WTC11 (cell line): ENCODE data around the gene LYVE1.

Source experiments
- ESRRA ChIP-seq: sonication (generic); formaldehyde crosslinking; IDR thresholded peaks from 2 replicates; pipeline ENCODE4 v1.8.1; 2022; ENCODE audit warnings: mild to moderate bottlenecking, missing genetic modification reagents, borderline replicate concordance
- FOXJ3 ChIP-seq: sonication (generic); formaldehyde crosslinking; IDR thresholded peaks from 2 replicates; pipeline ENCODE4 v1.9.0; 2021; ENCODE audit warnings: missing genetic modification reagents, mild to moderate bottlenecking, borderline replicate concordance
- JUN ChIP-seq: sonication (generic); formaldehyde crosslinking; IDR thresholded peaks from 2 replicates; pipeline ENCODE4 v1.8.0; 2023; ENCODE audit warnings: mild to moderate bottlenecking, missing genetic modification reagents
- TCF7 ChIP-seq: sonication (generic); formaldehyde crosslinking; IDR thresholded peaks from 2 replicates; pipeline ENCODE4 v1.8.0; 2022; ENCODE audit warnings: mild to moderate bottlenecking, low read depth, missing genetic modification reagents, moderate library complexity
- TF ChIP-seq, protein P1 (sequence below): fragments of 200-600 bp; IDR thresholded peaks from 2 replicates; pipeline ENCODE4 v1.8.0; 2022; ENCODE audit warnings: antibody characterized with exemption
- TF ChIP-seq, protein P2 (sequence below): sonication (generic); formaldehyde crosslinking; IDR thresholded peaks from 2 replicates; pipeline ENCODE4 v1.8.0; 2022; ENCODE audit warnings: missing genetic modification reagents
- TF ChIP-seq, protein P3 (sequence below): sonication (generic); formaldehyde crosslinking; conservative IDR thresholded peaks from 2 replicates; pipeline ENCODE4 v1.8.1; 2022; ENCODE audit warnings: mild to moderate bottlenecking, missing genetic modification reagents
- TF ChIP-seq, protein P4 (sequence below): sonication (generic); formaldehyde crosslinking; IDR thresholded peaks from 2 replicates; pipeline ENCODE4 v1.8.0; 2022; ENCODE audit warnings: mild to moderate bottlenecking, missing genetic modification reagents

DNA sequence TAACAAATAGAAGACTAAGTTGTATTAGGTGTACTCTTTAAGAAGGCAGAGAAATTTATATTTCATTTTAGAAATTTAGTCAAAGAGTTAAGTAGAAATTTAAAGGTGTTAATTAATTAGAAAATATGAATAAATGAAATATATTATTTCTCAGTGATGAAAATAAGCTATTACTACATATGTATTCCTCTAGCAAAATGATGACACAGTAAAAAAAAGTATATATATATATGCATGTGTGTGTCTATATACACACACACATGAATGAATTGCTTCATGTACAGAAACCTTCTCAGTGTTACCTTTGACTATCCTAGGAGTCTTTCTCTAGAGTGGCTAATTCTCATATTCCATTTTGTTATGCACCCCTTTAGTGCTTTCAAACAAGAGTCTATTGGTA lies 35.1 kb downstream of the LYVE1 start:
- no peak for TF ChIP-seq JUN (CRISPR knock-in tag)
- no peak for TF ChIP-seq ESRRA (CRISPR knock-in tag)
- TF ChIP-seq, protein P1, sequence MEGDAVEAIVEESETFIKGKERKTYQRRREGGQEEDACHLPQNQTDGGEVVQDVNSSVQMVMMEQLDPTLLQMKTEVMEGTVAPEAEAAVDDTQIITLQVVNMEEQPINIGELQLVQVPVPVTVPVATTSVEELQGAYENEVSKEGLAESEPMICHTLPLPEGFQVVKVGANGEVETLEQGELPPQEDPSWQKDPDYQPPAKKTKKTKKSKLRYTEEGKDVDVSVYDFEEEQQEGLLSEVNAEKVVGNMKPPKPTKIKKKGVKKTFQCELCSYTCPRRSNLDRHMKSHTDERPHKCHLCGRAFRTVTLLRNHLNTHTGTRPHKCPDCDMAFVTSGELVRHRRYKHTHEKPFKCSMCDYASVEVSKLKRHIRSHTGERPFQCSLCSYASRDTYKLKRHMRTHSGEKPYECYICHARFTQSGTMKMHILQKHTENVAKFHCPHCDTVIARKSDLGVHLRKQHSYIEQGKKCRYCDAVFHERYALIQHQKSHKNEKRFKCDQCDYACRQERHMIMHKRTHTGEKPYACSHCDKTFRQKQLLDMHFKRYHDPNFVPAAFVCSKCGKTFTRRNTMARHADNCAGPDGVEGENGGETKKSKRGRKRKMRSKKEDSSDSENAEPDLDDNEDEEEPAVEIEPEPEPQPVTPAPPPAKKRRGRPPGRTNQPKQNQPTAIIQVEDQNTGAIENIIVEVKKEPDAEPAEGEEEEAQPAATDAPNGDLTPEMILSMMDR: no peak
- TF ChIP-seq, protein P2, sequence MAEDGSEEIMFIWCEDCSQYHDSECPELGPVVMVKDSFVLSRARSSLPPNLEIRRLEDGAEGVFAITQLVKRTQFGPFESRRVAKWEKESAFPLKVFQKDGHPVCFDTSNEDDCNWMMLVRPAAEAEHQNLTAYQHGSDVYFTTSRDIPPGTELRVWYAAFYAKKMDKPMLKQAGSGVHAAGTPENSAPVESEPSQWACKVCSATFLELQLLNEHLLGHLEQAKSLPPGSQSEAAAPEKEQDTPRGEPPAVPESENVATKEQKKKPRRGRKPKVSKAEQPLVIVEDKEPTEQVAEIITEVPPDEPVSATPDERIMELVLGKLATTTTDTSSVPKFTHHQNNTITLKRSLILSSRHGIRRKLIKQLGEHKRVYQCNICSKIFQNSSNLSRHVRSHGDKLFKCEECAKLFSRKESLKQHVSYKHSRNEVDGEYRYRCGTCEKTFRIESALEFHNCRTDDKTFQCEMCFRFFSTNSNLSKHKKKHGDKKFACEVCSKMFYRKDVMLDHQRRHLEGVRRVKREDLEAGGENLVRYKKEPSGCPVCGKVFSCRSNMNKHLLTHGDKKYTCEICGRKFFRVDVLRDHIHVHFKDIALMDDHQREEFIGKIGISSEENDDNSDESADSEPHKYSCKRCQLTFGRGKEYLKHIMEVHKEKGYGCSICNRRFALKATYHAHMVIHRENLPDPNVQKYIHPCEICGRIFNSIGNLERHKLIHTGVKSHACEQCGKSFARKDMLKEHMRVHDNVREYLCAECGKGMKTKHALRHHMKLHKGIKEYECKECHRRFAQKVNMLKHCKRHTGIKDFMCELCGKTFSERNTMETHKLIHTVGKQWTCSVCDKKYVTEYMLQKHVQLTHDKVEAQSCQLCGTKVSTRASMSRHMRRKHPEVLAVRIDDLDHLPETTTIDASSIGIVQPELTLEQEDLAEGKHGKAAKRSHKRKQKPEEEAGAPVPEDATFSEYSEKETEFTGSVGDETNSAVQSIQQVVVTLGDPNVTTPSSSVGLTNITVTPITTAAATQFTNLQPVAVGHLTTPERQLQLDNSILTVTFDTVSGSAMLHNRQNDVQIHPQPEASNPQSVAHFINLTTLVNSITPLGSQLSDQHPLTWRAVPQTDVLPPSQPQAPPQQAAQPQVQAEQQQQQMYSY (CRISPR knock-in tag): no peak
- TF ChIP-seq, protein P3, sequence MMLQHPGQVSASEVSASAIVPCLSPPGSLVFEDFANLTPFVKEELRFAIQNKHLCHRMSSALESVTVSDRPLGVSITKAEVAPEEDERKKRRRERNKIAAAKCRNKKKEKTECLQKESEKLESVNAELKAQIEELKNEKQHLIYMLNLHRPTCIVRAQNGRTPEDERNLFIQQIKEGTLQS (CRISPR knock-in tag): no peak
- TF ChIP-seq TCF7 (CRISPR knock-in tag): no peak
- TF ChIP-seq, protein P4, sequence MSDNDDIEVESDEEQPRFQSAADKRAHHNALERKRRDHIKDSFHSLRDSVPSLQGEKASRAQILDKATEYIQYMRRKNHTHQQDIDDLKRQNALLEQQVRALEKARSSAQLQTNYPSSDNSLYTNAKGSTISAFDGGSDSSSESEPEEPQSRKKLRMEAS (CRISPR knock-in tag): no peak
- TF ChIP-seq FOXJ3 (CRISPR knock-in tag): no peak
